HCT116 (cell line): ENCODE measurements around the gene PLEKHG5. TPM values are rescaled to one million over a fixed set of nuclear protein-coding genes. Genes with fewer than 3 reads are reported as not detected.

Experiments
- ATAC-seq: fragments of 200-7000 bp; cut with Tn5 transposase; 2 replicates; pipeline ENCODE4 v1.9.1; 2020; ENCODE audit warnings: mild to moderate bottlenecking, moderate library complexity
- BruUV-seq: library from RNA; stranded (reverse); fragments of 400-500 nt; replicated peaks from 2 replicates; lab custom pipeline; 2021; lab: Mats Ljungman, UMichigan
- CTCF ChIA-PET: fragments of 300-600 bp; sonication (Branson Sonifier 250); formaldehyde crosslinking; loops from one replicate; lab custom pipeline; 2021; ENCODE audit warnings: antibody characterized with exemption; lab: Charles Lee
- POLR2A ChIA-PET: fragments of 300-600, 350-600 bp; sonication (Branson Sonifier 250); formaldehyde crosslinking; loops from one replicate; lab custom pipeline; 2021; ENCODE audit warnings: antibody characterized with exemption; lab: Charles Lee
- RAD21 ChIA-PET, 2 experiments: fragments of 300-600 bp; sonication (Branson Sonifier 250); formaldehyde crosslinking; loops; one replicate each; lab custom pipeline; 2023; ENCODE audit warnings: low total read pairs in 2 of 2; ENCODE audit not compliant: uncharacterized antibody in 2 of 2, unreplicated experiment in 2 of 2, low non-redundant PET in 1 of 2; lab: Charles Lee
- DNase-seq: peaks from one replicate; pipeline ENCODE4 v3.0.0-alpha.2; 2010; ENCODE audit warnings: low read depth, low spot score
- H2AFZ ChIP-seq: fragments of 200-600 bp; shearing (Covaris generic), sonication (generic); 2 replicates; pipeline ENCODE4 v1.6.1; 2017; ENCODE audit warnings: low read depth, mixed run types, mixed read lengths, antibody characterized with exemption, low read length; ENCODE audit not compliant: poor library complexity, severe bottlenecking
- H3K27ac ChIP-seq: 2 replicates; pipeline ENCODE4 v1.5.1; 2012; ENCODE audit warnings: low read depth, low read length
- H3K27me3 ChIP-seq: fragments of 200-600 bp; sonication (generic); 2 replicates; pipeline ENCODE4 v1.6.1; 2016; ENCODE audit warnings: mixed run types, low read length, mixed read lengths; ENCODE audit not compliant: insufficient read depth
- H3K36me3 ChIP-seq, 2 experiments: fragments of 200-500 bp in 1 of 2; fragments of 200-600 bp in 1 of 2; sonication (Bioruptor generic) in 1 of 2; sonication (generic) in 1 of 2; 2 replicates each; pipeline versions ENCODE4 v1.5.1 to v1.6.1; 2014 to 2016; ENCODE audit warnings: low read length in 2 of 2, inconsistent platforms in 1 of 2, mixed read lengths in 1 of 2, mixed run types in 1 of 2; ENCODE audit not compliant: insufficient read depth in 2 of 2, control insufficient read depth in 1 of 2
- H3K4me1 ChIP-seq, 2 experiments: fragments of 200-600 bp in 1 of 2; sonication (generic) in 1 of 2; 2 replicates each; pipeline versions ENCODE4 v1.5.1 to v1.6.1; 2012 to 2017; ENCODE audit warnings: low read length in 2 of 2, inconsistent platforms in 1 of 2, mild to moderate bottlenecking in 1 of 2, mixed read lengths in 1 of 2, mixed run types in 1 of 2, moderate library complexity in 1 of 2; ENCODE audit not compliant: insufficient read depth in 2 of 2, control insufficient read depth in 1 of 2
- H3K4me2 ChIP-seq: fragments of 200-600 bp; sonication (generic); 2 replicates; pipeline ENCODE4 v1.6.1; 2017; ENCODE audit warnings: mixed run types, low read length, mixed read lengths
- H3K4me3 ChIP-seq, 2 experiments: fragments of 200-600 bp in 1 of 2; sonication (generic) in 1 of 2; replicated peaks in 1 of 2; 2 replicates each; pipeline ENCODE4 v1.5.1; 2011 to 2016; ENCODE audit warnings: low read length in 2 of 2, control low read depth in 1 of 2, low read depth in 1 of 2, mild to moderate bottlenecking in 1 of 2, mixed read lengths in 1 of 2, mixed run types in 1 of 2
- H3K79me2 ChIP-seq: fragments of 200-600 bp; sonication (generic); 2 replicates; pipeline ENCODE4 v1.6.1; 2017; ENCODE audit warnings: mild to moderate bottlenecking, mixed run types, low read length, moderate library complexity, mixed read lengths; ENCODE audit not compliant: insufficient read depth
- H3K9ac ChIP-seq: fragments of 200-600 bp; sonication (generic); 2 replicates; pipeline ENCODE4 v1.6.1; 2016; ENCODE audit warnings: low read length, mixed read lengths
- H3K9me2 ChIP-seq: fragments of 200-600 bp; sonication (generic), shearing (Covaris generic); 2 replicates; pipeline ENCODE4 v1.6.1; 2017; ENCODE audit warnings: mixed run types, mild to moderate bottlenecking, moderate library complexity; ENCODE audit not compliant: insufficient read depth
- H3K9me3 ChIP-seq, 2 experiments: fragments of 200-500 bp in 1 of 2; fragments of 200-600 bp in 1 of 2; sonication (Bioruptor generic) in 1 of 2; sonication (generic) in 1 of 2; 2 replicates each; pipeline ENCODE4 v1.6.1; 2014 to 2017; ENCODE audit warnings: low read length in 2 of 2, mixed read lengths in 2 of 2, inconsistent platforms in 1 of 2, low read depth in 1 of 2, mild to moderate bottlenecking in 1 of 2, mixed run types in 1 of 2, moderate library complexity in 1 of 2; ENCODE audit not compliant: control insufficient read depth in 1 of 2, insufficient read depth in 1 of 2
- H4K20me1 ChIP-seq: fragments of 200-600 bp; sonication (generic), shearing (Covaris generic); 2 replicates; pipeline ENCODE4 v1.6.1; 2017; ENCODE audit warnings: mixed run types, mild to moderate bottlenecking, moderate library complexity; ENCODE audit not compliant: insufficient read depth
- CEBPB ChIP-seq: IDR thresholded peaks from 2 replicates; pipeline ENCODE4 v1.6.1; 2012; ENCODE audit warnings: low read depth
- EZH2phosphoT487 ChIP-seq: fragments of 200-600 bp; IDR thresholded peaks from 2 replicates; pipeline ENCODE4 v1.6.1; 2018; ENCODE audit warnings: antibody characterized with exemption, borderline replicate concordance
- POLR2A ChIP-seq: IDR thresholded peaks from 2 replicates; pipeline ENCODE4 v1.7.0; 2011; ENCODE audit warnings: borderline replicate concordance; ENCODE audit not compliant: insufficient read depth, insufficient read length; ENCODE audit errors: extremely low read depth
- POLR2AphosphoS5 ChIP-seq: IDR thresholded peaks from 2 replicates; pipeline ENCODE4 v1.6.1; 2011; ENCODE audit warnings: mild to moderate bottlenecking, low read depth, low read length, moderate library complexity
- RAD21 ChIP-seq: IDR thresholded peaks from 2 replicates; pipeline ENCODE4 v1.6.1; 2012; ENCODE audit warnings: low read depth, mild to moderate bottlenecking
- intact Hi-C: fragments of 100-400 bp; cut with micrococcal nuclease; formaldehyde crosslinking; loops from 2 replicates; pipeline ENCODE4 v1.10.0; 2022
- total RNA-seq: library from RNA; stranded (reverse); gene quantifications from one replicate; pipeline ENCODE4 v1.2.1, GENCODE V29; 2021; ENCODE audit not compliant: unreplicated experiment
- TF ChIP-seq, protein P1 (sequence below): IDR thresholded peaks from 2 replicates; pipeline ENCODE4 v1.6.1; 2012
- TF ChIP-seq, protein P2 (sequence below), 3 experiments: fragments of 200-600 bp in 1 of 3; sonication (generic) in 1 of 3; IDR thresholded peaks in 2 of 3; conservative IDR thresholded peaks in 1 of 3; 2 replicates each; pipeline ENCODE4 v1.5.1; 2012 to 2017; ENCODE audit warnings: low read depth in 2 of 3, low read length in 2 of 3, antibody characterized with exemption in 1 of 3, borderline replicate concordance in 1 of 3, control low read depth in 1 of 3, mild to moderate bottlenecking in 1 of 3, mixed read lengths in 1 of 3, mixed run types in 1 of 3, moderate library complexity in 1 of 3; ENCODE audit not compliant: insufficient read depth in 1 of 3
- TF ChIP-seq, protein P3 (sequence below): IDR thresholded peaks from 2 replicates; pipeline ENCODE4 v1.6.1; 2011; ENCODE audit warnings: mild to moderate bottlenecking, low read length, moderate library complexity; ENCODE audit not compliant: insufficient replicate concordance; ENCODE audit errors: extremely low read depth
- TF ChIP-seq, protein P4 (sequence below): IDR thresholded peaks from 2 replicates; pipeline ENCODE4 v1.6.1; 2012; ENCODE audit warnings: low read depth

Gene PLEKHG5
- total RNA-seq, 1 experiment from 2014 or later = 33.0 TPM

DNA sequence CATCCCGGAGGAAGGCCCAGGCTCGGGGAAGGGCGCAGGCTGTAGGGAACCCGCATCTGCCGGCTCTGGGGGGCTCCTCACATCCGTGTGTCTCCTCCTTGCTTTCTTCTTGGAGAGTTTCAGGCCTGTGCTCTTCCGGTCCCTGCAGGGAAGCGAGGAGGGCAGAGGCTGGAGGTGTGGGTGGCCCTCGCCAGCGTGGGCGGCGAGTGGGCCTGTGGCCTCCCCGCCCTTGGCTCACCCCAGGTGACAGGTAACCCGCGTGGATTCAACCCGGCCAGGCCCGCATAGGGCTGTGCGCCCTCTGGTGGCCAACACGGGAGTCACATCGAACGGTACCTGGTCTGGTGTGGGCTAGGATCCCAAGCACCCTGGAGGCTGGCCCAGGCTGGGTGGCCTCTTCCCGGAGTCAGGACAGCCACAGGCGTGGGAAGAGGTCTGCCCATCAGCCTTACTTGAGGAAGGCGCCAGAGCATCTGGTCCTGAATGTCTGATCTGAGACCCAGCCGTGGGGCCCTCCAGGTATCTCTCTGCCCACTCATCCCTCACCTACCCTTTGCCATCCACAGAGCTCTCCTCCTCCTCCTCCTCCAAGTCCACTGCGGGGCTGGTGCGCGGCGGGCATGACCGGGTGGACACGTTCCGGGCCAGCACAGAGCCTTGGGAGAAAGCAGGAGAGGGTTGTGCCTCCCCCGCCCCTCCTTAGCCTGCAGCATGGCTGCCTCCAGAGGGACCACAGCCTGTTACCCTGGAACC lies 15.9 kb downstream of the PLEKHG5 start:
- intact Hi-C loops = loop anchor here (2.0 kb wide), 1 partner anchor 229 kb away; no protein-coding TSS in a partner anchor
- RAD21 ChIA-PET = no interaction called here
- DNase-seq = no peak
- Histone ChIP-seq H3K27ac (peak overlapping the region; percentile 33; the same call in 1 of the 2 replicates), H3K9me2 (no peaks in the 10 kb centered on the region), H3K36me3 (no peaks in the 10 kb centered on the region; a peak in 1 of 4 replicates), H2AFZ (no peak overlapping the region), H3K9ac (no peak overlapping the region), H3K4me2 (peak overlapping the region; percentile 29), H3K4me3 (no peak overlapping the region), H3K9me3 (no peaks in the 10 kb centered on the region), H4K20me1 (no peaks in the 10 kb centered on the region), H3K4me1 (peaks cover 31 to 47% of the 10 kb centered on the region in 2 experiments), H3K79me2 (no peaks in the 10 kb centered on the region), H3K27me3 (no peaks in the 10 kb centered on the region)
- ATAC-seq = peak; percentile 67
- BruUV-seq = no TSS peak
- TF ChIP-seq, protein P1, sequence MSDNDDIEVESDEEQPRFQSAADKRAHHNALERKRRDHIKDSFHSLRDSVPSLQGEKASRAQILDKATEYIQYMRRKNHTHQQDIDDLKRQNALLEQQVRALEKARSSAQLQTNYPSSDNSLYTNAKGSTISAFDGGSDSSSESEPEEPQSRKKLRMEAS = no peak
- TF ChIP-seq, protein P2, sequence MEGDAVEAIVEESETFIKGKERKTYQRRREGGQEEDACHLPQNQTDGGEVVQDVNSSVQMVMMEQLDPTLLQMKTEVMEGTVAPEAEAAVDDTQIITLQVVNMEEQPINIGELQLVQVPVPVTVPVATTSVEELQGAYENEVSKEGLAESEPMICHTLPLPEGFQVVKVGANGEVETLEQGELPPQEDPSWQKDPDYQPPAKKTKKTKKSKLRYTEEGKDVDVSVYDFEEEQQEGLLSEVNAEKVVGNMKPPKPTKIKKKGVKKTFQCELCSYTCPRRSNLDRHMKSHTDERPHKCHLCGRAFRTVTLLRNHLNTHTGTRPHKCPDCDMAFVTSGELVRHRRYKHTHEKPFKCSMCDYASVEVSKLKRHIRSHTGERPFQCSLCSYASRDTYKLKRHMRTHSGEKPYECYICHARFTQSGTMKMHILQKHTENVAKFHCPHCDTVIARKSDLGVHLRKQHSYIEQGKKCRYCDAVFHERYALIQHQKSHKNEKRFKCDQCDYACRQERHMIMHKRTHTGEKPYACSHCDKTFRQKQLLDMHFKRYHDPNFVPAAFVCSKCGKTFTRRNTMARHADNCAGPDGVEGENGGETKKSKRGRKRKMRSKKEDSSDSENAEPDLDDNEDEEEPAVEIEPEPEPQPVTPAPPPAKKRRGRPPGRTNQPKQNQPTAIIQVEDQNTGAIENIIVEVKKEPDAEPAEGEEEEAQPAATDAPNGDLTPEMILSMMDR (IDR thresholded peaks at IDR 0.05 in 2 of 3, conservative IDR thresholded peaks at IDR 0.05 in 1 of 3; ENCODE audit: borderline replicate concordance in 1 of 3, insufficient read depth in 1 of 3, low read depth in 2 of 3, low read length in 2 of 3) = peak; percentile 62 to 96 (median 93); a peak in 5 of 6 replicates
- CTCF ChIA-PET = interaction anchor here (0.9 to 1.7 kb wide), 3 partner anchors 27 to 237 kb away, joined by 3 to 4 read pairs (median 3); no protein-coding TSS in a partner anchor
- POLR2A ChIA-PET = interaction anchor here (0.5 kb wide), 1 partner anchor 53 kb away, joined by 3 read pairs; no protein-coding TSS in a partner anchor

DNA sequence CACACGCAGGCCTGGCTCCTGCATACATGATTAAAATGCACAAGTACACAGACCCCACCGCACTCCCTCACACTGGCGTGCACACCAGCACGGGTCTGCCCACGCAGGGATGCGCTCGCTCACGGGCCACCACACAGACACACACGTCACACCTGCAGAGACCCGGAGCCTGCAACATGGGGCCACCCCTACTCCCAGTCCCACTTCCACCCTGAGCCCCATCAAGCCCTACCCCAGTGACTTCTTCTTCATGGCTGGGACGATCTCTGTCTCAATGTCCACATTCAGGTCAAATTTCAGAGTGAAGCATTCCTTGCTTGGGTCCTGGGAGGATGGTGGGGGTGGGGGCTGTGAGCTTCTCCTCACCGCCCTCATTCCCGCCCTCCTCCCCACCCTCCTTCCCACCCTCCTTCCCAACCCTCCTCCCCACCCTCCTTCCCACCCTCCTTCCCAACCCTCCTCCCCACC lies 16.6 kb downstream of the PLEKHG5 start:
- CTCF ChIA-PET = no interaction called here
- TF ChIP-seq CEBPB = no peak
- no peak for TF ChIP-seq POLR2A
- no peak for TF ChIP-seq RAD21
- TF ChIP-seq EZH2phosphoT487 = no peak
- TF ChIP-seq, protein P3, sequence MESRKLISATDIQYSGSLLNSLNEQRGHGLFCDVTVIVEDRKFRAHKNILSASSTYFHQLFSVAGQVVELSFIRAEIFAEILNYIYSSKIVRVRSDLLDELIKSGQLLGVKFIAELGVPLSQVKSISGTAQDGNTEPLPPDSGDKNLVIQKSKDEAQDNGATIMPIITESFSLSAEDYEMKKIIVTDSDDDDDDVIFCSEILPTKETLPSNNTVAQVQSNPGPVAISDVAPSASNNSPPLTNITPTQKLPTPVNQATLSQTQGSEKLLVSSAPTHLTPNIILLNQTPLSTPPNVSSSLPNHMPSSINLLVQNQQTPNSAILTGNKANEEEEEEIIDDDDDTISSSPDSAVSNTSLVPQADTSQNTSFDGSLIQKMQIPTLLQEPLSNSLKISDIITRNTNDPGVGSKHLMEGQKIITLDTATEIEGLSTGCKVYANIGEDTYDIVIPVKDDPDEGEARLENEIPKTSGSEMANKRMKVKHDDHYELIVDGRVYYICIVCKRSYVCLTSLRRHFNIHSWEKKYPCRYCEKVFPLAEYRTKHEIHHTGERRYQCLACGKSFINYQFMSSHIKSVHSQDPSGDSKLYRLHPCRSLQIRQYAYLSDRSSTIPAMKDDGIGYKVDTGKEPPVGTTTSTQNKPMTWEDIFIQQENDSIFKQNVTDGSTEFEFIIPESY = no peak
- TF ChIP-seq, protein P4, sequence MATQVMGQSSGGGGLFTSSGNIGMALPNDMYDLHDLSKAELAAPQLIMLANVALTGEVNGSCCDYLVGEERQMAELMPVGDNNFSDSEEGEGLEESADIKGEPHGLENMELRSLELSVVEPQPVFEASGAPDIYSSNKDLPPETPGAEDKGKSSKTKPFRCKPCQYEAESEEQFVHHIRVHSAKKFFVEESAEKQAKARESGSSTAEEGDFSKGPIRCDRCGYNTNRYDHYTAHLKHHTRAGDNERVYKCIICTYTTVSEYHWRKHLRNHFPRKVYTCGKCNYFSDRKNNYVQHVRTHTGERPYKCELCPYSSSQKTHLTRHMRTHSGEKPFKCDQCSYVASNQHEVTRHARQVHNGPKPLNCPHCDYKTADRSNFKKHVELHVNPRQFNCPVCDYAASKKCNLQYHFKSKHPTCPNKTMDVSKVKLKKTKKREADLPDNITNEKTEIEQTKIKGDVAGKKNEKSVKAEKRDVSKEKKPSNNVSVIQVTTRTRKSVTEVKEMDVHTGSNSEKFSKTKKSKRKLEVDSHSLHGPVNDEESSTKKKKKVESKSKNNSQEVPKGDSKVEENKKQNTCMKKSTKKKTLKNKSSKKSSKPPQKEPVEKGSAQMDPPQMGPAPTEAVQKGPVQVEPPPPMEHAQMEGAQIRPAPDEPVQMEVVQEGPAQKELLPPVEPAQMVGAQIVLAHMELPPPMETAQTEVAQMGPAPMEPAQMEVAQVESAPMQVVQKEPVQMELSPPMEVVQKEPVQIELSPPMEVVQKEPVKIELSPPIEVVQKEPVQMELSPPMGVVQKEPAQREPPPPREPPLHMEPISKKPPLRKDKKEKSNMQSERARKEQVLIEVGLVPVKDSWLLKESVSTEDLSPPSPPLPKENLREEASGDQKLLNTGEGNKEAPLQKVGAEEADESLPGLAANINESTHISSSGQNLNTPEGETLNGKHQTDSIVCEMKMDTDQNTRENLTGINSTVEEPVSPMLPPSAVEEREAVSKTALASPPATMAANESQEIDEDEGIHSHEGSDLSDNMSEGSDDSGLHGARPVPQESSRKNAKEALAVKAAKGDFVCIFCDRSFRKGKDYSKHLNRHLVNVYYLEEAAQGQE = no peak
- no peak for TF ChIP-seq POLR2AphosphoS5

More for the DNA sequence above, 16.6 kb downstream of the PLEKHG5 start:
- H3K9ac ChIP-seq = no peak overlapping the region
- no peak overlapping the region for H3K4me2 ChIP-seq
- H3K27ac ChIP-seq = no peak overlapping the region
- H4K20me1 ChIP-seq = no peaks in the 10 kb centered on the region
- BruUV-seq = no TSS peak
- H3K79me2 ChIP-seq = no peaks in the 10 kb centered on the region
- RAD21 ChIA-PET = no interaction called here
- no peaks in the 10 kb centered on the region for H3K9me3 ChIP-seq
- H3K4me3 ChIP-seq = no peak overlapping the region
- intact Hi-C loops = loop anchor here (2.0 kb wide), 1 partner anchor 228 kb away; no protein-coding TSS in a partner anchor
- H3K4me1 ChIP-seq = peaks cover 31 to 47% of the 10 kb centered on the region in 2 experiments
- peaks cover 0 to 5% of the 10 kb centered on the region in 2 experiments; a peak in 2 of 4 replicates for H3K36me3 ChIP-seq
- H2AFZ ChIP-seq = no peak overlapping the region
- DNase-seq (no peak), ATAC-seq (no peak)
- H3K9me2 ChIP-seq = no peaks in the 10 kb centered on the region
- no peaks in the 10 kb centered on the region for H3K27me3 ChIP-seq
- POLR2A ChIA-PET = no interaction called here
